ENCODE data around the gene C2orf76. TPM values are rescaled to one million over a fixed set of nuclear protein-coding genes. Genes with fewer than 3 reads are reported as not detected.

The C2orf76 gene
- 5.1 and 9.9 TPM in 2 replicates for total RNA-seq

DNA sequence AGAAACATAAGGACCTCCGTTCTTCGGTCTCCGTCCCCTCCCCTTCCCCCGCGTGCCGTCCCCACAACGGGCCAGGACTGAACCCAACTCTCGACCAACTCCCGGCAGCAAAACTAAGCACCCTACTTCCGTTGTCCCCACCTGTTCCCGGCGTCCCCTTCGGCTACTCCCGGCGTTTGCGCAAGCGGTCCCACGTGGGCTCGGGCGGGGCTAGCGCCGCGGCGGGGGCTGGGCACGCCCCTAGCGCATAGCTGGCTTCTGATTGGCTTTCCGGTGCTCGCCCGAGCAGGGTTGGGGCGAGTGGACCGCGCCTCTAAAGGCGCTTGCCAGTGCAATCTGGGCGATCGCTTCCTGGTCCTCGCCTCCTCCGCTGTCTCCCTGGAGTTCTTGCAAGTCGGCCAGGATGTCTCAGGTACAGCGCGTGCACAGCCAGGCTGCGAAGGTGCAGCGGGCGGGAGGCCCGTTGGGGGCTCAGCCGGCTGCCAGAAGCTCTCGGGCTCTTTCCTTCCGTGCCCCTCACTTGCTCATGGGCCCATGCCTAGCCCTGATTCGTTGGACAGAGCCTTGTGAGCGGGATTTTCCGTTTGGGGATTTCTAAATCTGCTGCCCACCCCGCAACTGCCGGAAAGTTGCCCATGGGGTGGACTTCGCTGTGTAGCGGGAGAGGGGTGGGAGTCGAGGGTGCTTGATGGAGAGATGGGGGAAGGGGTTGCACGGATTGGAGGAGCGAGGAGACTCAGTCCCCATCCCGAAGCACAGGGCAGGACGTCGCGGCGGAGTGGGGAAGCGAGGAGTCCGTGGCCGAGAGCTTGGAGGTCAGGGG lies at the start of gene C2orf76, which contains the start of gene DBI:
Gene C2orf76 (minus strand): TSS at position 186 of the 823 bp plus-strand sequence. CDS start 26,875 bp downstream, outside the sequence.
Gene DBI (plus strand): TSS at position 329 of the 823 bp plus-strand sequence. CDS start 75 bp downstream, at position 404.

Other genes starting within 250 kb of the C2orf76 start
- not detected in 2 replicates for gene C1QL2, start 208.1 kb downstream of the C2orf76 start, total RNA-seq
- 8.9 and 68.3 TPM in 2 replicates for gene STEAP3, start 143.0 kb downstream of the C2orf76 start, total RNA-seq
- gene DBI, start 143 bp upstream of the C2orf76 start, total RNA-seq, result 55.7 and 86.9 TPM in 2 replicates
- gene TMEM37, start 65.0 kb upstream of the C2orf76 start, total RNA-seq, result 0.43 TPM in 1 of 2 replicates, not detected in the other
- not detected in 2 replicates for gene SCTR, start 157.6 kb upstream of the C2orf76 start, total RNA-seq
- gene CFAP221, start 177.6 kb upstream of the C2orf76 start, total RNA-seq, result not detected in 2 replicates